ELF-1 (cell line): ENCODE data around the gene KDM4C.
"Not testable (repeated sequence)": the region's sequence is repeated elsewhere in the genome, so short reads cannot be mapped to it uniquely, and the experiment has no call there.

Experiments
- DNase-seq: peaks from one replicate; pipeline ENCODE4 v3.0.0-alpha.2; 2016; ENCODE audit warnings: low read depth, low spot score

Gene KDM4C

GRCh38 chr9:6931913-6932312, 174.1 kb downstream of the KDM4C start:
- DNase-seq, result no peak

- DNase-seq, result no peak
These were observed 178.3 kb downstream of the KDM4C start for GRCh38 chr9:6936103-6936502.

- DNase-seq, result no peak
These were observed 179.4 kb downstream of the KDM4C start for GRCh38 chr9:6937209-6937608.

GRCh38 chr9:6938447-6938846, 180.7 kb downstream of the KDM4C start:
- no peak for DNase-seq

- no peak for DNase-seq
These were observed 181.1 kb downstream of the KDM4C start for GRCh38 chr9:6938873-6939272.

- no peak for DNase-seq
These were observed 183.7 kb downstream of the KDM4C start for GRCh38 chr9:6941501-6941900.

GRCh38 chr9:6942406-6942805, 184.6 kb downstream of the KDM4C start:
- no peak for DNase-seq

- DNase-seq, result no peak
These were observed 185.5 kb downstream of the KDM4C start for GRCh38 chr9:6943293-6943692.

GRCh38 chr9:6944093-6944551, 186.3 kb downstream of the KDM4C start:
- no peak for DNase-seq

GRCh38 chr9:6944896-6945295, 187.1 kb downstream of the KDM4C start:
- DNase-seq, result no peak

- no peak for DNase-seq
These were observed 188.0 kb downstream of the KDM4C start for GRCh38 chr9:6945816-6946215.

GRCh38 chr9:6946583-6947166, 188.9 kb downstream of the KDM4C start:
- DNase-seq, result no peak

GRCh38 chr9:6948921-6949320, 191.1 kb downstream of the KDM4C start:
- DNase-seq, result not testable (repeated sequence)

GRCh38 chr9:6955251-6955921, 197.6 kb downstream of the KDM4C start:
- DNase-seq, result peak; percentile 19

- no peak for DNase-seq
These were observed 199.1 kb downstream of the KDM4C start for GRCh38 chr9:6956879-6957278.

GRCh38 chr9:6959270-6960000, 201.7 kb downstream of the KDM4C start:
- no peak for DNase-seq

GRCh38 chr9:6960777-6961176, 203.0 kb downstream of the KDM4C start:
- no peak for DNase-seq

GRCh38 chr9:6961845-6962522, 204.2 kb downstream of the KDM4C start:
- DNase-seq, result no peak

GRCh38 chr9:6965566-6965965, 207.8 kb downstream of the KDM4C start:
- DNase-seq, result no peak

GRCh38 chr9:6968271-6968670, 210.5 kb downstream of the KDM4C start:
- DNase-seq, result no peak

- DNase-seq, result no peak
These were observed 212.0 kb downstream of the KDM4C start for GRCh38 chr9:6969805-6970204.

GRCh38 chr9:6973089-6973488, 215.3 kb downstream of the KDM4C start:
- no peak for DNase-seq
